Measurements from ENCODE around the gene PGBD1. TPM values are rescaled to one million over a fixed set of nuclear protein-coding genes. Genes with fewer than 3 reads are reported as not detected.

PGBD1 gene, protein sequence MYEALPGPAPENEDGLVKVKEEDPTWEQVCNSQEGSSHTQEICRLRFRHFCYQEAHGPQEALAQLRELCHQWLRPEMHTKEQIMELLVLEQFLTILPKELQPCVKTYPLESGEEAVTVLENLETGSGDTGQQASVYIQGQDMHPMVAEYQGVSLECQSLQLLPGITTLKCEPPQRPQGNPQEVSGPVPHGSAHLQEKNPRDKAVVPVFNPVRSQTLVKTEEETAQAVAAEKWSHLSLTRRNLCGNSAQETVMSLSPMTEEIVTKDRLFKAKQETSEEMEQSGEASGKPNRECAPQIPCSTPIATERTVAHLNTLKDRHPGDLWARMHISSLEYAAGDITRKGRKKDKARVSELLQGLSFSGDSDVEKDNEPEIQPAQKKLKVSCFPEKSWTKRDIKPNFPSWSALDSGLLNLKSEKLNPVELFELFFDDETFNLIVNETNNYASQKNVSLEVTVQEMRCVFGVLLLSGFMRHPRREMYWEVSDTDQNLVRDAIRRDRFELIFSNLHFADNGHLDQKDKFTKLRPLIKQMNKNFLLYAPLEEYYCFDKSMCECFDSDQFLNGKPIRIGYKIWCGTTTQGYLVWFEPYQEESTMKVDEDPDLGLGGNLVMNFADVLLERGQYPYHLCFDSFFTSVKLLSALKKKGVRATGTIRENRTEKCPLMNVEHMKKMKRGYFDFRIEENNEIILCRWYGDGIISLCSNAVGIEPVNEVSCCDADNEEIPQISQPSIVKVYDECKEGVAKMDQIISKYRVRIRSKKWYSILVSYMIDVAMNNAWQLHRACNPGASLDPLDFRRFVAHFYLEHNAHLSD
- 1 to 10 TPM in 3 of 4 donors, under 1 TPM in 1; 0.80 to 2.8 (median 1.5) TPM for total RNA-seq

DNA sequence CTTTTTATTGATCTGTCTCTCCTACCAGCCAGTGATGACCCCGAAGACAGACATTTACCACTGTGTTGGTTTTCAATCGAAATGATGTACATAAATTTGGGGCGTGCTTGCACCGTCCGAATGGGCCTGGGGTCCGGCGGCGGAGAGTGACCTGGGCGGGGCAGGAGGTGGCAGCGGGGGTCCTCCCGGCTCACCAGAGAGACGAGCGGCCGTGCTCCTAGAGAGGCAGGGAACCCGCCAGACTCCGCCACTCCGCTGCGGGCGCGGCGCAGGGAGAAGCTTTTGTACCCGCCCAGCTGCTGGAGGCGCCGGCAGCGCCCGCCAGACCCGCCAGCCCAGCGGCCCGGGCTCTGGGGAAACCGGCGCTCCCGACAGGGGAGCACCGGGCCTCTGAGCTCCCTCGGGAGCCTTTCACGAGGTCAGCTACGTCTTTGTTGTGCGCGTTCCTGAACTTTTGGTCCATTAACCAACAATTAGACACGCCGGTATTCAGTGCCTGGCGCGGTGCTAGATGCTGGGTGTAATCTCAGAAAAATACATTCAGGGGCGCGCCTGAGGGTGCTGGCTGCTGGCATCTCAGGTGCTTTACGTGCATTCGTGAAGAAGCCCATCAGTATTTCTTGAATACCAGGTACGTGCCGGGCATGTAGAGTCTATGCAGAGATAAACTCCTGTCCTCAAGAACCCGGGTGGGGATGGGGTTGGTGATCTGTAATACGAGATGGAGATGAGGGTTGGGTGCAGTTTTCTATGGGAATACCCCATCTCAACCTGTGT, at the start of gene PGBD1:
TSS of gene PGBD1 (plus strand) at position 285 of the 777 bp plus-strand sequence. CDS start 2,242 bp downstream, outside the sequence.
- peak within 1 kb of the TSS in 2 of 4 donors; percentile 21 to 47 for H3K27ac ChIP-seq
- H3K9me3 ChIP-seq: no peaks in the 10 kb centered on the region
- H3K27me3 ChIP-seq: no peaks in the 10 kb centered on the region
- H3K4me3 ChIP-seq: peak within 1 kb of the TSS; percentile 60 to 83 (median 73)
- DNase-seq (peak; percentile 9 to 36), ATAC-seq (peak; percentile 68 to 85)
- TF ChIP-seq POLR2A (IDR thresholded peaks at IDR 0.05): no peak
- TF ChIP-seq, protein P1, sequence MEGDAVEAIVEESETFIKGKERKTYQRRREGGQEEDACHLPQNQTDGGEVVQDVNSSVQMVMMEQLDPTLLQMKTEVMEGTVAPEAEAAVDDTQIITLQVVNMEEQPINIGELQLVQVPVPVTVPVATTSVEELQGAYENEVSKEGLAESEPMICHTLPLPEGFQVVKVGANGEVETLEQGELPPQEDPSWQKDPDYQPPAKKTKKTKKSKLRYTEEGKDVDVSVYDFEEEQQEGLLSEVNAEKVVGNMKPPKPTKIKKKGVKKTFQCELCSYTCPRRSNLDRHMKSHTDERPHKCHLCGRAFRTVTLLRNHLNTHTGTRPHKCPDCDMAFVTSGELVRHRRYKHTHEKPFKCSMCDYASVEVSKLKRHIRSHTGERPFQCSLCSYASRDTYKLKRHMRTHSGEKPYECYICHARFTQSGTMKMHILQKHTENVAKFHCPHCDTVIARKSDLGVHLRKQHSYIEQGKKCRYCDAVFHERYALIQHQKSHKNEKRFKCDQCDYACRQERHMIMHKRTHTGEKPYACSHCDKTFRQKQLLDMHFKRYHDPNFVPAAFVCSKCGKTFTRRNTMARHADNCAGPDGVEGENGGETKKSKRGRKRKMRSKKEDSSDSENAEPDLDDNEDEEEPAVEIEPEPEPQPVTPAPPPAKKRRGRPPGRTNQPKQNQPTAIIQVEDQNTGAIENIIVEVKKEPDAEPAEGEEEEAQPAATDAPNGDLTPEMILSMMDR (IDR thresholded peaks at IDR 0.05 in 4 of 5, conservative IDR thresholded peaks at IDR 0.05 in 1 of 5): no peak
- H3K4me1 ChIP-seq: peaks cover 9 to 12% of the 10 kb centered on the region in 2 donors
- intact Hi-C loops (cut with DNase I; ENCODE audit: low total_unique reads): loop anchor here (5.0 kb wide), 1 partner anchor 56 kb away; the partner anchor contains the start of gene ZSCAN31
- peaks cover 0 to 39% of the 10 kb centered on the region in 2 donors for H3K36me3 ChIP-seq
- in situ Hi-C loops (cut with MboI; ENCODE audit: low sequenced_read_pairs in 4 of 4): no loop called here

DNA sequence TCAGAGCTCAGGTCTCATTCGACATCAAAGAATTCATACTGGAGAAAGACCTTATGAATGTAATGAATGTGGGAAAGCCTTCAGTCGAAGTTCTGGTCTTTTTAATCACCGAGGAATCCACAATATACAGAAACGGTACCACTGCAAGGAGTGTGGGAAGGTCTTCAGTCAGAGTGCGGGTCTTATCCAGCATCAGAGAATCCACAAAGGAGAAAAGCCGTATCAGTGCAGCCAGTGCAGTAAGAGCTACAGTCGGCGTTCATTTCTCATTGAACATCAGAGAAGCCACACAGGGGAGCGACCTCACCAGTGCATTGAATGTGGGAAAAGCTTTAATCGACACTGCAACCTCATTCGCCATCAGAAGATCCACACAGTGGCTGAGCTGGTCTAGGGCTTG, 48.6 kb upstream of the PGBD1 start:
- H3K27me3 ChIP-seq: no peaks in the 10 kb centered on the region
- in situ Hi-C loops (cut with MboI; ENCODE audit: low sequenced_read_pairs in 4 of 4): no loop called here
- H3K9me3 ChIP-seq: no peaks in the 10 kb centered on the region
- ATAC-seq: no peak
- no peaks in the 10 kb centered on the region for H3K4me1 ChIP-seq
- TF ChIP-seq, protein P1 (IDR thresholded peaks at IDR 0.05 in 4 of 5, conservative IDR thresholded peaks at IDR 0.05 in 1 of 5): no peak
- no peak overlapping the region for H3K4me3 ChIP-seq
- intact Hi-C loops (cut with DNase I; ENCODE audit: low total_unique reads): no loop called here
- H3K27ac ChIP-seq: no peak overlapping the region
- DNase-seq: no peak
- H3K36me3 ChIP-seq: peaks cover 5 to 69% of the 10 kb centered on the region in 2 donors

DNA sequence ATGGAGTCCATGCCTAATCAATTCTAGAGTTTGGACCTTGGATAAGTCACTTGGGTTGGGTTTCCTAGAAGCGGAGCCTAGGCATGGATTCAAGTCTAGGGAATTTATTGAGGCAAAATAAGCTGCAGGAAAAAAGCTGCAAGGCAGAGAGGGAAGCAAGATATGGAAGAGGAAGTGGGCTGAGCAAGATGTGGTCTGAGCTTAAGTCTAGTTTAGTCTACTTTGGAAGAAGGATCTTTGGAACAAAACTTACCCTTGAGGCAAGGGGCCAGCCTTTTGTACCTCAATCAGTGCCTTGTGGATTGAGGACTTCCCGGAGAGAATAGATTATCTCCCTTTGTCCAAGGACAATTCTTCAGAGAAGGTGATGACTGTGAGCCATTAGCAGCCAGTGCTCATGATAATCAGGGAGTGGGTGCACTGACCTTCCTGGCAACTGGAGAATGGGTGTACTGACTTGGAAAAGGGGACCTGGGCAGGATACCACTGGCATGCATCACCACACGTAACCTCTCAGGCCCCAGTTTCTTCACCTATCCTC, 45.4 kb upstream of the PGBD1 start:
- ATAC-seq (no peak), DNase-seq (no peak)
- intact Hi-C loops (cut with DNase I; ENCODE audit: low total_unique reads) (no loop called here), in situ Hi-C loops (cut with MboI; ENCODE audit: low sequenced_read_pairs in 4 of 4) (no loop called here)
- Histone ChIP-seq H3K36me3 (peaks cover 4 to 37% of the 10 kb centered on the region in 2 donors), H3K27ac (no peak overlapping the region), H3K4me1 (no peaks in the 10 kb centered on the region), H3K9me3 (no peaks in the 10 kb centered on the region), H3K4me3 (no peak overlapping the region), H3K27me3 (no peaks in the 10 kb centered on the region)
- TF ChIP-seq, protein P1 (IDR thresholded peaks at IDR 0.05 in 4 of 5, conservative IDR thresholded peaks at IDR 0.05 in 1 of 5): no peak
- TF ChIP-seq POLR2A (IDR thresholded peaks at IDR 0.05): no peak

DNA sequence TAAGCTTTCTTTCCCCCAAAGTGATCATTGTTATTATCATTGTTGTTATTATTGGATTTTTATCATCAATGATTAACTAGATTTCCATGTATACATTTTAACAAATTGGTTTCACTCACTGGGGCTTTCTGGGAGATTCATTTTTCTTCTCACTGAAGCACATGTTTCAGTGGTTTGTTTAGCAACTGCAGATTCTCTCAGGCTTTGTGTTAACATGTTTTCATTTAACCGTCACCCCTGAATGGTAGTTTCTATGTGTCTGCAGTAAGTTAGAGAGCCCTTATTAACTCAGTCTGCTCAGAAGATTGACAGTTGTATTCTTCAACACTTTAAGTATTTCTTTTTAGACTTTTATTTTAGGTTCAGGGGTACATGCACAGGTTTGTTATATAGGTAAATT, 41.7 kb upstream of the PGBD1 start:
- intact Hi-C loops (cut with DNase I; ENCODE audit: low total_unique reads) (no loop called here), in situ Hi-C loops (cut with MboI; ENCODE audit: low sequenced_read_pairs in 4 of 4) (no loop called here)
- Histone ChIP-seq H3K27me3 (no peaks in the 10 kb centered on the region), H3K27ac (no peak overlapping the region), H3K4me1 (no peaks in the 10 kb centered on the region), H3K9me3 (no peaks in the 10 kb centered on the region), H3K36me3 (peaks cover 2 to 14% of the 10 kb centered on the region in 2 donors), H3K4me3 (no peak overlapping the region)
- ATAC-seq: no peak
- DNase-seq: no peak
- TF ChIP-seq POLR2A (IDR thresholded peaks at IDR 0.05): no peak
- TF ChIP-seq, protein P1 (IDR thresholded peaks at IDR 0.05 in 4 of 5, conservative IDR thresholded peaks at IDR 0.05 in 1 of 5): no peak

All from gastrocnemius medialis (tissue), 4 donors.